Nephron progenitor cell (in vitro differentiated cells): ENCODE results near the gene ACRBP.

Experiments used
- DNase-seq: peaks from one replicate; pipeline ENCODE4 v3.0.0; 2021
- H3K27ac Mint-ChIP-seq: 2 replicates; pipeline ENCODE4 v1.8.0; 2021; ENCODE audit warnings: mild to moderate bottlenecking, moderate library complexity, mixed read lengths
- H3K27me3 Mint-ChIP-seq: 2 replicates; pipeline ENCODE4 v1.8.0; 2021; ENCODE audit warnings: mild to moderate bottlenecking, low read depth, mixed read lengths; ENCODE audit not compliant: poor library complexity
- H3K36me3 Mint-ChIP-seq: 2 replicates; pipeline ENCODE4 v1.8.0; 2021; ENCODE audit warnings: low read depth, mixed read lengths
- H3K4me1 Mint-ChIP-seq: 2 replicates; pipeline ENCODE4 v1.8.0; 2021; ENCODE audit warnings: mixed read lengths
- H3K4me3 Mint-ChIP-seq: 2 replicates; pipeline ENCODE4 v1.8.0; 2021; ENCODE audit warnings: mild to moderate bottlenecking, moderate library complexity, mixed read lengths
- H3K9me3 Mint-ChIP-seq: 2 replicates; pipeline ENCODE4 v1.8.0; 2021; ENCODE audit warnings: mild to moderate bottlenecking, moderate library complexity, mixed read lengths
- TF ChIP-seq, protein P1 (sequence below): fragments of 200-600 bp; sonication (generic); IDR thresholded peaks from 2 replicates; pipeline ENCODE4 v1.5.0; 2021; ENCODE audit warnings: antibody characterized with exemption

The ACRBP gene

DNA sequence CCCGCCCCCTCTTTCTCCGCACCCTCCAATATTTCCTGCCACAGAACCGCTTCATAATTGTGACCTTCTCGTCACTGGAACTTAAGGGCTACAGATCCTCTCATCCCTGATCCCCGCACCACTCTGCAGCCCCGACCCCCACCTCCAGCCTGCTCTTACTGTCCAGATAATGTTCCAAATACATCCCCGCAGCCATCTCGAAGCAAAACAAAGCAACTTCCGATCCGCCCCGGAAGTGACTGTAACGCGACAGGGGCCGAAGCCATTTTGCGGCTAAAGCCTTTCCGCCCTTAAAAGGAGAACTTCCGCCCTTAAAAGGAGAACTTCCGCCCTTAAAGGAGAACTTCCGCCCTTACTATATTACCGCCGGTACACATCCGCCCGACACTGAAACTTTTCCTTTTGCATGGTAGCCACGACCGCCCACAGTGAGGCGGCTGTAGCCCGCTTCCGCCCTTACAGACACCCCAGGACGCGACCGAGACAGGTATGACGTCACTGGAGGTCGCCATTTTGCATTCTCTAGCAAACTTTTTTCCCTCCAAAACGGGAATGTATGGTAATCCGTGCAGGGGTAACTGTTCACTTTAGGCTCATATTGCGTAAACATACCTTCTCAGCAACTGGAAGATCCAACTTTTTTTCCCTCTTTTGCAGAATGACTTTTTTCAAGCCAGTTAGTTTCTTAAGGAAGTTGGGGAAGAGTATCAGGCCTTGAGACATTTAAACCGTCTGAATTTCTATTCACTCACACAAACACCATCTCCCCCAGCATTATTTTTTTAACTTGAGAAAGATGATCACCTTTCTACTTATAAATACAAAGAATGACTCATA lies 15.9 kb upstream of the ACRBP start, which contains the start of gene ING4:
TSS of gene ING4 (minus strand) at position 214 of the 837 bp plus-strand sequence. CDS start at position 196, 18 bp downstream.
- Mint-ChIP-seq H3K9me3 (no peaks in the 10 kb centered on the region), H3K27ac (peak within 1 kb of the TSS; percentile 96), H3K36me3 (peaks cover 29% of the 10 kb centered on the region), H3K27me3 (peaks cover 7% of the 10 kb centered on the region), H3K4me1 (peaks cover 33% of the 10 kb centered on the region), H3K4me3 (peak within 1 kb of the TSS; percentile 96)
- DNase-seq = peak; percentile 88
- TF ChIP-seq, protein P1, sequence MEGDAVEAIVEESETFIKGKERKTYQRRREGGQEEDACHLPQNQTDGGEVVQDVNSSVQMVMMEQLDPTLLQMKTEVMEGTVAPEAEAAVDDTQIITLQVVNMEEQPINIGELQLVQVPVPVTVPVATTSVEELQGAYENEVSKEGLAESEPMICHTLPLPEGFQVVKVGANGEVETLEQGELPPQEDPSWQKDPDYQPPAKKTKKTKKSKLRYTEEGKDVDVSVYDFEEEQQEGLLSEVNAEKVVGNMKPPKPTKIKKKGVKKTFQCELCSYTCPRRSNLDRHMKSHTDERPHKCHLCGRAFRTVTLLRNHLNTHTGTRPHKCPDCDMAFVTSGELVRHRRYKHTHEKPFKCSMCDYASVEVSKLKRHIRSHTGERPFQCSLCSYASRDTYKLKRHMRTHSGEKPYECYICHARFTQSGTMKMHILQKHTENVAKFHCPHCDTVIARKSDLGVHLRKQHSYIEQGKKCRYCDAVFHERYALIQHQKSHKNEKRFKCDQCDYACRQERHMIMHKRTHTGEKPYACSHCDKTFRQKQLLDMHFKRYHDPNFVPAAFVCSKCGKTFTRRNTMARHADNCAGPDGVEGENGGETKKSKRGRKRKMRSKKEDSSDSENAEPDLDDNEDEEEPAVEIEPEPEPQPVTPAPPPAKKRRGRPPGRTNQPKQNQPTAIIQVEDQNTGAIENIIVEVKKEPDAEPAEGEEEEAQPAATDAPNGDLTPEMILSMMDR = no peak

GRCh38 chr12:6662602-6662905 lies 15.3 kb upstream of the ACRBP start:
- TF ChIP-seq, protein P1 = no peak
- H3K27me3 Mint-ChIP-seq = peaks cover 3% of the 10 kb centered on the region
- peaks cover 27% of the 10 kb centered on the region for H3K36me3 Mint-ChIP-seq
- peak overlapping the region; percentile 96 for H3K27ac Mint-ChIP-seq
- H3K4me3 Mint-ChIP-seq = peak overlapping the region; percentile 96
- no peaks in the 10 kb centered on the region for H3K9me3 Mint-ChIP-seq
- H3K4me1 Mint-ChIP-seq = peaks cover 33% of the 10 kb centered on the region
- no peak for DNase-seq

GRCh38 chr12:6653987-6654386 lies 6.8 kb upstream of the ACRBP start:
- no peaks in the 10 kb centered on the region for H3K9me3 Mint-ChIP-seq
- H3K27me3 Mint-ChIP-seq = no peaks in the 10 kb centered on the region
- H3K4me1 Mint-ChIP-seq = no peaks in the 10 kb centered on the region
- no peak overlapping the region for H3K27ac Mint-ChIP-seq
- TF ChIP-seq, protein P1 = no peak
- no peak for DNase-seq
- H3K36me3 Mint-ChIP-seq = peaks cover 72% of the 10 kb centered on the region
- no peak overlapping the region for H3K4me3 Mint-ChIP-seq

DNA sequence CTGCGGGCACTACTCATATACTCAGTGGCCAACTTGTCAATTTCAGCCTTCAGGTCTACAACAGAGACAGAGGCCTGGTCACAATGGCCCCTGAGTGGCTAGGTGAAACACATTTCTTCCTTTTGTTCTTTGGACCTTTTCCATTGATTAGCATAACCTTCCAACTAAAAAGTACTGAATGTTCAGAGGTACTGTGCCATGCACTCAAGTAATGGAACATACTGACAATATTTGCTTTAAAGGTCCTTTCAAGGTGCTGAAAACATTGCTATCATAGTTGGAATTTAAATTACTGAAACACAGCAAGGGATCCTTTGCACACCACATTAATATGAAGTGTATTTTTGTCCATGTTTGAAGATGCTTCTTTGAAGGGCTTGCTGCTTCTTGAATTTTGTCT lies 6.1 kb upstream of the ACRBP start:
- TF ChIP-seq, protein P1 = no peak
- DNase-seq = no peak
- Mint-ChIP-seq H3K4me3 (no peak overlapping the region), H3K4me1 (no peaks in the 10 kb centered on the region), H3K27ac (no peak overlapping the region), H3K36me3 (peaks cover 68% of the 10 kb centered on the region), H3K9me3 (no peaks in the 10 kb centered on the region), H3K27me3 (no peaks in the 10 kb centered on the region)

- TF ChIP-seq, protein P1 = no peak
- no peaks in the 10 kb centered on the region for H3K9me3 Mint-ChIP-seq
- H3K4me3 Mint-ChIP-seq = no peak overlapping the region
- peaks cover 68% of the 10 kb centered on the region for H3K36me3 Mint-ChIP-seq
- no peak for DNase-seq
- no peaks in the 10 kb centered on the region for H3K27me3 Mint-ChIP-seq
- H3K27ac Mint-ChIP-seq = no peak overlapping the region
- H3K4me1 Mint-ChIP-seq = no peaks in the 10 kb centered on the region
These were observed 5.2 kb upstream of the ACRBP start for GRCh38 chr12:6652391-6652790.

DNA sequence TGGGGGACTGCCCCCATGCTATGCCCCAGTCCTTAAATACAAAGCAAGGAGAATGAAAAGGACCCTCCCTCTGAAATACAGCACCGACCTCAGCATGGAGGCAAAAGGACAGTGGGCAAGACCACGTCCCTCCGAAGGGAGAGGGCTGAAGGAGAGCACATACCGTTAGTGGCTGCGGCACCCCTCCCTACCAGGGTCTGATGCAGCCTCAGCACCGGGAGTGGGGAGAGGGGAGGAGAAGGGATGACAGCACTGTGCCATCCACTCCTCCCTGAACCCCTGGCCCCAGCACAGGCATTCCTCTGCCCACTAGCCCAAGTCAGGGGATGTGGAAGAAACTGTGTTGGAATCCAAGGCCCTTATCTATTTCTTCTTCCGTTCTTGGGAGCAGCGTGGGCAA lies 3.6 kb upstream of the ACRBP start:
- TF ChIP-seq, protein P1 = no peak
- Mint-ChIP-seq H3K27ac (peak overlapping the region; percentile 33), H3K36me3 (peaks cover 63% of the 10 kb centered on the region), H3K27me3 (peaks cover 4% of the 10 kb centered on the region), H3K4me3 (no peak overlapping the region), H3K9me3 (no peaks in the 10 kb centered on the region), H3K4me1 (peaks cover 10% of the 10 kb centered on the region)
- DNase-seq = no peak
